CD4-positive, alpha-beta T cell (primary cell): ENCODE measurements around the gene CEP85L. TPM values are rescaled to one million over a fixed set of nuclear protein-coding genes. Genes with fewer than 3 reads are reported as not detected.

Source experiments
- ATAC-seq: fragments of 200-7000 bp; cut with Tn5 transposase; one replicate; pipeline ENCODE4 v1.10.0; 2022; ENCODE audit warnings: mild to moderate bottlenecking; ENCODE audit not compliant: poor library complexity
- CTCF ChIA-PET: fragments of 350-600 bp; sonication (Branson Sonifier 250); formaldehyde crosslinking; loops from one replicate; lab custom pipeline; 2021; ENCODE audit warnings: antibody characterized with exemption, inconsistent platforms; lab: Charles Lee
- POLR2A ChIA-PET: fragments of 350-600 bp; sonication (Branson Sonifier 250); formaldehyde crosslinking; loops from one replicate; lab custom pipeline; 2021; ENCODE audit warnings: antibody characterized with exemption, inconsistent platforms; lab: Charles Lee
- DNase-seq, 14 experiments: peaks; one replicate each; pipeline ENCODE4 v3.0.0-alpha.2; 2013 to 2020; ENCODE audit warnings: mixed read lengths in 2 of 14
- H3K27ac ChIP-seq, 2 donors: one replicate each; pipeline versions ENCODE4 v1.5.1 to v1.7.0; 2013; ENCODE audit warnings: low read length in 2 of 2, low read depth in 1 of 2, mild to moderate bottlenecking in 1 of 2
- H3K27me3 ChIP-seq, 2 experiments: 1 replicate in 1 of 2; 2 replicates in 1 of 2; pipeline versions ENCODE4 v1.6.1 to v1.7.0; 2013; ENCODE audit warnings: low read length in 2 of 2, control low read depth in 1 of 2, mild to moderate bottlenecking in 1 of 2, moderate library complexity in 1 of 2; ENCODE audit not compliant: insufficient read depth in 2 of 2, control insufficient read depth in 1 of 2
- H3K36me3 ChIP-seq: one replicate; pipeline ENCODE4 v1.6.1; 2013; ENCODE audit warnings: low read length, control low read depth; ENCODE audit not compliant: insufficient read depth
- H3K4me1 ChIP-seq: one replicate; pipeline ENCODE4 v1.6.1; 2013; ENCODE audit warnings: low read length, control low read depth; ENCODE audit not compliant: insufficient read depth
- H3K4me3 ChIP-seq: one replicate; pipeline ENCODE4 v1.5.1; 2013; ENCODE audit warnings: mild to moderate bottlenecking, low read length, moderate library complexity
- H3K9me3 ChIP-seq, 2 experiments: 1 replicate in 1 of 2; 2 replicates in 1 of 2; pipeline versions ENCODE4 v1.6.1 to v1.7.0; 2013; ENCODE audit warnings: low read length in 2 of 2, mild to moderate bottlenecking in 2 of 2, control low read depth in 1 of 2, moderate library complexity in 1 of 2; ENCODE audit not compliant: control insufficient read depth in 1 of 2, insufficient read depth in 1 of 2
- H3K27ac Mint-ChIP-seq: one replicate; pipeline ENCODE4 v1.8.0; 2020; ENCODE audit warnings: mixed read lengths
- H3K27me3 Mint-ChIP-seq: one replicate; pipeline ENCODE4 v1.8.0; 2021; ENCODE audit warnings: mixed read lengths
- H3K36me3 Mint-ChIP-seq: one replicate; pipeline ENCODE4 v1.8.0; 2021; ENCODE audit warnings: low read depth, mixed read lengths
- H3K4me1 Mint-ChIP-seq: one replicate; pipeline ENCODE4 v1.8.0; 2021; ENCODE audit warnings: low read depth, mixed read lengths
- H3K4me3 Mint-ChIP-seq: one replicate; pipeline ENCODE4 v1.8.0; 2020; ENCODE audit warnings: mild to moderate bottlenecking, mixed read lengths
- H3K9me3 Mint-ChIP-seq: one replicate; pipeline ENCODE4 v1.8.0; 2020; ENCODE audit warnings: mixed read lengths
- CTCF ChIP-seq: fragments of 200-600 bp; IDR thresholded peaks from one replicate; pipeline ENCODE4 v1.8.0; 2022; ENCODE audit warnings: antibody characterized with exemption, mild to moderate bottlenecking
- intact Hi-C, 2 experiments: fragments of 100-400 bp; cut with DNase I in 1 of 2; cut with micrococcal nuclease in 1 of 2; formaldehyde crosslinking; loops; one replicate each; pipeline versions ENCODE4 v1.15.1 to v1.9.0; 2023 to 2025; cut with DNase I, micrococcal nuclease
- total RNA-seq, 174 experiments: library from RNA in 2 of 174; stranded (reverse) in 2 of 174; gene quantifications; one replicate each; pipeline ENCODE4 v1.2.3 and lab custom pipeline; 2021 to 2026

Gene CEP85L
- total RNA-seq, 2 experiments from 2014 or later: 76.2 to 80.7 TPM

- intact Hi-C loops: no loop called here
- Histone ChIP-seq H3K36me3 (peaks cover 29% of the 10 kb centered on the region), H3K4me3 (no peak overlapping the region), H3K9me3 (peaks cover 5 to 10% of the 10 kb centered on the region in 2 experiments), H3K4me1 (peaks cover 29% of the 10 kb centered on the region), H3K27me3 (no peaks in the 10 kb centered on the region), H3K27ac (no peak overlapping the region)
- POLR2A ChIA-PET: interaction anchor here (0.6 kb wide), 1 partner anchor 76 kb away, joined by 4 read pairs; no protein-coding TSS in a partner anchor
- Mint-ChIP-seq H3K36me3 (peaks cover 42% of the 10 kb centered on the region), H3K4me1 (peaks cover 86% of the 10 kb centered on the region), H3K4me3 (no peak overlapping the region), H3K27me3 (no peaks in the 10 kb centered on the region), H3K9me3 (peaks cover 3% of the 10 kb centered on the region), H3K27ac (peak overlapping the region; percentile 37)
- CTCF ChIA-PET: no interaction called here
- no peak for DNase-seq
- TF ChIP-seq CTCF: no peak
- no peak for ATAC-seq
Observed at GRCh38 chr6:118621799-118622470, 29.5 kb downstream of the CEP85L start.

- TF ChIP-seq CTCF: no peak
- Mint-ChIP-seq H3K27me3 (no peaks in the 10 kb centered on the region), H3K4me3 (no peak overlapping the region), H3K27ac (peak overlapping the region; percentile 62), H3K9me3 (no peaks in the 10 kb centered on the region), H3K4me1 (peaks cover 88% of the 10 kb centered on the region), H3K36me3 (peaks cover 37% of the 10 kb centered on the region)
- no peak overlapping the region for H3K27ac ChIP-seq
- no peaks in the 10 kb centered on the region for H3K27me3 ChIP-seq
- no peak for ATAC-seq
- POLR2A ChIA-PET: no interaction called here
- CTCF ChIA-PET: no interaction called here
- peaks cover 29% of the 10 kb centered on the region for H3K4me1 ChIP-seq
- no peaks in the 10 kb centered on the region for H3K9me3 ChIP-seq
- peaks cover 20% of the 10 kb centered on the region for H3K36me3 ChIP-seq
- DNase-seq: no peak
- intact Hi-C loops: no loop called here
- no peak overlapping the region for H3K4me3 ChIP-seq
Observed at GRCh38 chr6:118620202-118620601, 31.2 kb downstream of the CEP85L start.

- H3K4me3 ChIP-seq: no peak overlapping the region
- no peaks in the 10 kb centered on the region for H3K27me3 Mint-ChIP-seq
- peak; percentile 76 for TF ChIP-seq CTCF
- H3K27ac Mint-ChIP-seq: peak overlapping the region; percentile 62
- CTCF ChIA-PET: interaction anchor here (0.6 kb wide), 1 partner anchor 414 kb away, joined by 3 read pairs; no protein-coding TSS in a partner anchor
- peaks cover 13% of the 10 kb centered on the region for H3K36me3 ChIP-seq
- intact Hi-C loops: loop anchor here (1.0 to 10.0 kb wide), 5 partner anchors 52 to 644 kb away; no protein-coding TSS in a partner anchor
- H3K36me3 Mint-ChIP-seq: peaks cover 37% of the 10 kb centered on the region
- H3K4me1 Mint-ChIP-seq: peaks cover 86% of the 10 kb centered on the region
- ATAC-seq: peak; percentile 97
- no peaks in the 10 kb centered on the region for H3K9me3 Mint-ChIP-seq
- H3K4me3 Mint-ChIP-seq: peak overlapping the region; percentile 9
- H3K27ac ChIP-seq: no peak overlapping the region
- DNase-seq: peak; percentile 38 to 78 (median 64)
- H3K27me3 ChIP-seq: no peaks in the 10 kb centered on the region
- peaks cover 28% of the 10 kb centered on the region for H3K4me1 ChIP-seq
- POLR2A ChIA-PET: no interaction called here
- no peaks in the 10 kb centered on the region for H3K9me3 ChIP-seq
Observed at GRCh38 chr6:118618676-118619377, 32.6 kb downstream of the CEP85L start.
